Thymus (tissue), 11 donors: ENCODE results near the gene B4GALNT4. TPM values are rescaled to one million over a fixed set of nuclear protein-coding genes. Genes with fewer than 3 reads are reported as not detected.
A peak's percentile ranks its signal among the peaks of the same experiment; 100 is the strongest.

Experiments
- DNase-seq, 9 donors: peaks; one replicate each; pipeline ENCODE4 v3.0.0-alpha.2; 2013; ENCODE audit warnings: low spot score in 9 of 9, low read depth in 6 of 9, missing footprints in 1 of 9
- H3K27ac ChIP-seq, 2 donors: one replicate each; pipeline ENCODE4 v1.5.1; 2013; ENCODE audit warnings: control low read depth in 1 of 2, low read depth in 1 of 2, low read length in 1 of 2, mild to moderate bottlenecking in 1 of 2, moderate library complexity in 1 of 2
- H3K27me3 ChIP-seq, 2 donors: one replicate each; pipeline ENCODE4 v1.5.1; 2013; ENCODE audit warnings: low read length in 1 of 2; ENCODE audit not compliant: control insufficient read depth in 2 of 2, insufficient read depth in 1 of 2
- H3K36me3 ChIP-seq, 2 donors: one replicate each; pipeline ENCODE4 v1.5.1; 2013; ENCODE audit warnings: low read length in 1 of 2, mild to moderate bottlenecking in 1 of 2, moderate library complexity in 1 of 2; ENCODE audit not compliant: control insufficient read depth in 2 of 2, insufficient read depth in 2 of 2
- H3K4me1 ChIP-seq, 2 donors: one replicate each; pipeline ENCODE4 v1.5.1; 2013; ENCODE audit warnings: low read length in 2 of 2; ENCODE audit not compliant: control insufficient read depth in 2 of 2, insufficient read depth in 2 of 2
- H3K4me3 ChIP-seq, 2 donors: one replicate each; pipeline ENCODE4 v1.5.1; 2013; ENCODE audit warnings: low read length in 2 of 2, control low read depth in 1 of 2, mild to moderate bottlenecking in 1 of 2
- H3K9me3 ChIP-seq, 2 donors: one replicate each; pipeline ENCODE4 v1.5.1; 2013; ENCODE audit warnings: low read length in 1 of 2, mild to moderate bottlenecking in 1 of 2; ENCODE audit not compliant: control insufficient read depth in 2 of 2, insufficient read depth in 1 of 2
- WGBS: extraction: QIAGEN DNeasy Blood & Tissue Kit; methylation state at CpG from one replicate; pipeline ENCODE4 v1.1.7; 2013; 5-methylcytosine and 5-hydroxymethylcytosine counted together
- polyA plus RNA-seq: library from polyadenylated mRNA; stranded (reverse); fragments of 200-250 nt; gene quantifications from one replicate; pipeline ENCODE4 v1.2.3, GENCODE V29; 2013
- total RNA-seq: library from RNA; stranded (reverse); fragments of 120-200 nt; gene quantifications from one replicate; pipeline ENCODE4 v1.2.4, GENCODE V29; 2013
- donor health status: healthy.

The B4GALNT4 gene
- total and polyA plus RNA-seq, 2 donors = 3.5 to 6.1 TPM

DNA sequence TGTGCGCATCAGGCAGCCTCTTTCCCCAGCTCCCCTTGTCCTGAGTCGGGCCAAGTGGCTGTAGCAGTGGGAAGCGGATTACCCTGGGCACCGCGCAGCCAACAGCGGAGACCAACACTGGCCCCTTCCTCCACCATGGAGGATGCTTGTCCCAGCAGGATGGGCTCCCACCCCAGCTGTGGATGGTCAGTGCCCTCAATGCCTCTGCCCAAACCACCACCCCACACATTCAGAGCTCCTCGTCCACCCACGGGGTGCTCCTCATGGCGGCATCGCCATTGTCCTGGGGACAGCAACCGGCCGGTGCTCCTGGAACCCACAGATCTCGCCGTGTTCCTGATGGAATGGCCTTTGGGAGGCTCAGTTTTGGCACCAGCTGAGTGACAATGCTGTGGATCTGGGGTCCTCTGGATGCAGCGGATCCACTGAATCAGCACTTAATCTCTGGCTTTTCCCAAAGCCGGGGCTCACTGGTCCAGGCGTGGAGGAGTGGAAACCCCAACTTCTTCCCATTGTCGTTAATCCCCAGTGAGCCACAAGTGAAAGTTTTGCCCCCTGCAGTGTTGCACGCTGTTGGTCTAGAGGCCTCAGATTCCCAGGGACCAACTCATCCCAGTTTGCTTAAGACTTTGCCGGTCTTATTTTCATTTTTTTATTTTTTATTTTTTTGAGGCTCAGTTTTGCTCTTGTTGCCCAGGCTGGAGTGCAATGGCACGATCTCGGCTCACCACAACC is 4.1 kb upstream of the B4GALNT4 start:
- Histone ChIP-seq H3K27me3 (peaks cover 36 to 54% of the 10 kb centered on the region in 2 donors), H3K36me3 (no peaks in the 10 kb centered on the region), H3K27ac (no peak overlapping the region), H3K4me1 (peaks cover 0 to 10% of the 10 kb centered on the region in 2 donors), H3K4me3 (no peak overlapping the region), H3K9me3 (peaks cover 4 to 27% of the 10 kb centered on the region in 2 donors)
- 96% methylated on average over 22 of the region's 22 CpGs for WGBS
- no peak for DNase-seq

DNA sequence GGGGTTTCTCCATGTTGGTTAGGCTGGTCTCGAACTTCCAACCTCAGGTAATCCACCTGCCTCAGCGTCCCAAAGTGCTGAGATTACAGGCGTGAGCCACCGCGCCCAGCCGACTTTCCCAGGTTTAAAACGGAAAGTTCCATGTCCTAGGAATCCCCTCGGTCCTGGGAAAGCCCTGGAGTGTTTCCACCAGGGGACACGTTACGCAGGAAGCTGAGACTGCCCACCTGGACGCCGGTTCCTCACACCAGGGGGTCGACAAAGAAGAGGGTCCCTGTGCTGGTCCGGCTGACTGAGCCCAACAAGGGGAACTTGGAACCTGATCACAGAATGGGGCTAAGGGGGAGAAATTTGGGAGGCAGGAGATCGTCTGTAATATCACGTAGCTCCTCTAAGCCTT is 3.5 kb upstream of the B4GALNT4 start:
- Histone ChIP-seq H3K36me3 (no peaks in the 10 kb centered on the region), H3K4me1 (peaks cover 0 to 17% of the 10 kb centered on the region in 2 donors), H3K27ac (no peak overlapping the region), H3K4me3 (no peak overlapping the region), H3K27me3 (peaks cover 42 to 61% of the 10 kb centered on the region in 2 donors), H3K9me3 (peaks cover 4 to 22% of the 10 kb centered on the region in 2 donors)
- WGBS = 81% methylated on average over 16 of the region's 16 CpGs
- DNase-seq = no peak

GRCh38 chr11:367956-368413 is 1.3 kb upstream of the B4GALNT4 start:
- DNase-seq = no peak
- H3K9me3 ChIP-seq = peaks cover 0 to 8% of the 10 kb centered on the region in 2 donors
- H3K27me3 ChIP-seq = peaks cover 55 to 74% of the 10 kb centered on the region in 2 donors
- 41% methylated on average over 7 of the region's 7 CpGs for whole genome bisulfite sequencing
- no peak overlapping the region for H3K27ac ChIP-seq
- no peaks in the 10 kb centered on the region for H3K36me3 ChIP-seq
- H3K4me1 ChIP-seq = peaks cover 0 to 28% of the 10 kb centered on the region in 2 donors
- no peak overlapping the region for H3K4me3 ChIP-seq

DNA sequence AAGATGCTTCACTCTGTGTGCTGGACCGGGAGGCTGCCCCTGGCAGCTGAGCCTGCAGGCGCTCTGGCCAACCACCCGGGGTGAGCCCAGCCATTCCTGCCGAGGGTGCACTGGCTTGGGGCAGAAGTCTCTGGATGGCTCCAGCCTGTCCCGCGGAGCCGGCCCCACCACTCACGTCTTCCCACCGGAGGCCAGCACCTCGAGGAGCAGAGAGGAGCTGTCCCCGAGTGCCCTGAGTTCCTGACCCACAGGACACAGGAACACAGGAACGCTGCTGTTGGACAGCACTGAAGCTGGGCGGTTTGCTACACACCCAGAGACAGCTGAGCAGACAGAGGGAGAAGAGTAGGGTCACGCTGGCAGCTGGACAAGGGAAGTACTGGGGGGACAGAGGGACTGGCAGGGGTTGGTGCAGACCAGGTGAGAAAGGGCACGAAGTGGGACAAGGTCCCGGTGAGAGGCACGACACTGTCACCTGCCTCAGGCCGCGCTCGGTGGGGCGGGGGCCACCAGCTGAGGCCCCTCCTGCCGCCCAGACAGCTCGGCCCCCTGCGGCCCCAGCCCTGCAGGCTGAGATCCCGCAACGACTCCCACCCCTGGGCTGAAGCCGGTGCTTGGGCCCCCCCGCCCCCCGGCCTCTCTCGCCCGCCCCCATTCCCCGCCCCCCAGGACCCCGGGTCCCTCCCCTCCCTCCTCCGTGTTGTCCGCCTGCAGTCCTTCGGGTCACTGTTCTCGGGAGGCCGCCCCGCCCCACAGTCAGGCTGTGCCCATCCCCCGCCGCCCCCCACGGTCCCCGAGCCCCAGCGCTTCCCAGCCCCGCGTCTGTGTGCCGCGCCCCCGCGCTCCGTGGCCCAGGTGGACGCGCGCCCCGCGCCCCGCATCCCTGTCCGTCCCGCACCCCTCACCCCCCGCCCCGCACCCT is 624 bp upstream of the B4GALNT4 start:
- 10% methylated on average over 60 of the region's 61 CpGs for WGBS
- Histone ChIP-seq H3K27me3 (peaks cover 55 to 74% of the 10 kb centered on the region in 2 donors), H3K27ac (no peak overlapping the region), H3K9me3 (peaks cover 0 to 8% of the 10 kb centered on the region in 2 donors), H3K4me3 (peak overlapping the region in 1 of 2 donors; percentile 39), H3K36me3 (no peaks in the 10 kb centered on the region), H3K4me1 (peaks cover 0 to 28% of the 10 kb centered on the region in 2 donors)
- DNase-seq = no peak

GRCh38 chr11:370070-370941 is 1.0 kb downstream of the B4GALNT4 start:
- Histone ChIP-seq H3K9me3 (peaks cover 0 to 17% of the 10 kb centered on the region in 2 donors), H3K27ac (no peak overlapping the region), H3K36me3 (no peaks in the 10 kb centered on the region), H3K4me3 (no peak overlapping the region), H3K27me3 (peaks cover 53 to 61% of the 10 kb centered on the region in 2 donors), H3K4me1 (peaks cover 0 to 28% of the 10 kb centered on the region in 2 donors)
- DNase-seq = no peak
- WGBS = 37% methylated on average over 41 of the region's 42 CpGs

DNA sequence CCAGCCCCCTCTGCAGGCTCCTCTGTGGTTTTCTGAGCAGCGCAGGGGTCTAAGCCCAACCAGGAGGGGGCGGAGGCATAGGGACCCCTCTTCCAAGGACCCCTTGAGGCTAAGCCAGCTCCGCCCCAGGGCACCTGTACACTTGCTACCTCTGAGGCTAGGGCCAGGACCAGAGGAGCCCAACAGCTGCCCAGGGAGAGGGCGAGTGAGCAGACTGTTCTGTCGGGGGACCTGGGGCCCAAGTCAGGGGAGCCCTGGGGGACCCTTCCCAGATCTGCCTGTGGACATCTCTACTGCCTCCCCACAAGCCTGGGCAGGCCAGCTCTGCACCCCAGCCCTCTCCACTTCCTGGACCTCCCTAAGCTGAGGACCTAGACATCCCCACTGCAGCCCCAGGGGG is 1.8 kb downstream of the B4GALNT4 start:
- H3K36me3 ChIP-seq = no peaks in the 10 kb centered on the region
- no peak overlapping the region for H3K4me3 ChIP-seq
- peaks cover 0 to 28% of the 10 kb centered on the region in 2 donors for H3K4me1 ChIP-seq
- H3K9me3 ChIP-seq = peaks cover 0 to 21% of the 10 kb centered on the region in 2 donors
- DNase-seq = no peak
- peaks cover 50 to 55% of the 10 kb centered on the region in 2 donors for H3K27me3 ChIP-seq
- H3K27ac ChIP-seq = no peak overlapping the region
- whole genome bisulfite sequencing = 80% methylated on average over 5 of the region's 5 CpGs

DNA sequence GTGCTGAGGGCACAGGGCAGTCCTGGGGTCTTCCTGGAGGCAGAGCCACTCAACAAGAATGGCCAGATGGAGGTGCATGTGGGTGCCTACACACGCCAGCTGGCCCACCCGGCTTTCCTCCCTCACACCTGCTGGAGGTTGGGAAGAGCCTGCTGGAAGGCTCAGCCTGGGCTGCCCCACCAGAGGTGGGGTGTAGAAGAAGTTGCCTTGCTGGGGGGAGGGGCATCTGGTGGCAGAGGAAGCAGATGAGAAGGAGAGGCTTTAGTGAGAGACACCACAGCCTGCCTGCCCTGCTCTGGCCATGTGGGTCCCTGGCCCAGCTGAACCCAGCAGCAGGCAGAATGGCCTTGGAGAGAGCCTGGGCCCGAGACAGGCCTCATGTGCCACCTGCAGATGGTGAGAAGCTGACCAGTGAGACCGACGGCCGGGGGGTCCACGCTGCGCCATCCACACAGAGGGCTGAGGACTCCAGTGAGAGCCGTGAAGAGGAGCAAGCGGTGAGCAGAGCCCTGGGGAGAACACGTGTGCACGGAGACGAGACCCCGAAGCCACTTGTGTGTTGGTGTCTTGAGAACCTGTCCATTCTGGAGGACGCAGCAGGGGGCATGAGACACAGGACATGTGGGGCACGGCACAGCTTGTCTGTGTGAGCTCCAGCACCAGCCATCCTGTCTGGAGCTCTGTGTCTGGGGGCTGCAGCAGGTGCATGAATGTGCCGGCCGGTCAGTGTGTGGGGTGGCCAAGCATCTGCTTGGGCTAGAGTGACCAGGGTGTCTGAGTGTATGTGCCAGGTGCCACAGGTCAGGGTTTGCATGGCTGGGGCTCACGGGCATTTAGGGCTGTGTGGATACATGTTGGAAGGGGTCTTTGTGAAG is 2.7 kb downstream of the B4GALNT4 start:
- 92% methylated on average over 19 of the region's 19 CpGs for WGBS
- Histone ChIP-seq H3K9me3 (peaks cover 0 to 20% of the 10 kb centered on the region in 2 donors), H3K27me3 (peaks cover 44 to 47% of the 10 kb centered on the region in 2 donors), H3K27ac (no peak overlapping the region), H3K36me3 (no peaks in the 10 kb centered on the region), H3K4me3 (no peak overlapping the region), H3K4me1 (peaks cover 0 to 28% of the 10 kb centered on the region in 2 donors)
- DNase-seq = no peak
